Measurements from ENCODE around the gene DTNBP1.

Gene DTNBP1

DNA sequence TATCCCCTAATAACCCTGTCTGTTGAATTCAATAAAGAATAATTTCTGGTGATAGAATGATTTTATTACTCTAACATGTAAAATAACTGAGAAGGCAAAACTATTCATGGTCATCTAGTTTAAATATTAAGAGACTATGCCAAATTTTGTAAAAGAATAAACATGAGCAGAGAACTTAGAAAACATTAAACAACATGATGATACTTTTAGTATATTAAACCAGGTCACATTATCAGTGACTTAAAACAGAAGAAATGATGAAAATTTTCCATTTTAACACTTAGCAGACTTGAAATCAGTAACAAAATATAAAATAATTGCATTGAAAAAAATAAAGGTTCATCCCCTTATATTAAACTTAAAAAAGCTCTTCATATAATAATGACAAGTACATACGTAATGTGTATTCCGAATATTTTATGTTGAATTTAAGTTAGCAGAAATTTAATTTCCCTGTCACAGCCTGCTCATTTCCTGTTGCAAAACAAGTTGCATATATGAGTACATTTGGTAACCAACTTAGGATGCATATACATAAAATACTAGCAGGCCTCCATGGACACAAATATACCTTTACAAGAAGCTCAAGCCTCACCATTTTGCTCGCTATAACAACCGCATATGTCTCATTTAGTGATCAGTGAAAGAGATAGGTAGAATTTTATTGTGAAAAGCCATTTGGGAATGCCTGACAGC lies 40.6 kb downstream of the DTNBP1 start:
- no peak overlapping the region for H3K27ac ChIP-seq
- no peak for TF ChIP-seq ZFX (IDR thresholded peaks at IDR 0.05)
- TF ChIP-seq CTCF (conservative IDR thresholded peaks at IDR 0.05), result no peak

DNA sequence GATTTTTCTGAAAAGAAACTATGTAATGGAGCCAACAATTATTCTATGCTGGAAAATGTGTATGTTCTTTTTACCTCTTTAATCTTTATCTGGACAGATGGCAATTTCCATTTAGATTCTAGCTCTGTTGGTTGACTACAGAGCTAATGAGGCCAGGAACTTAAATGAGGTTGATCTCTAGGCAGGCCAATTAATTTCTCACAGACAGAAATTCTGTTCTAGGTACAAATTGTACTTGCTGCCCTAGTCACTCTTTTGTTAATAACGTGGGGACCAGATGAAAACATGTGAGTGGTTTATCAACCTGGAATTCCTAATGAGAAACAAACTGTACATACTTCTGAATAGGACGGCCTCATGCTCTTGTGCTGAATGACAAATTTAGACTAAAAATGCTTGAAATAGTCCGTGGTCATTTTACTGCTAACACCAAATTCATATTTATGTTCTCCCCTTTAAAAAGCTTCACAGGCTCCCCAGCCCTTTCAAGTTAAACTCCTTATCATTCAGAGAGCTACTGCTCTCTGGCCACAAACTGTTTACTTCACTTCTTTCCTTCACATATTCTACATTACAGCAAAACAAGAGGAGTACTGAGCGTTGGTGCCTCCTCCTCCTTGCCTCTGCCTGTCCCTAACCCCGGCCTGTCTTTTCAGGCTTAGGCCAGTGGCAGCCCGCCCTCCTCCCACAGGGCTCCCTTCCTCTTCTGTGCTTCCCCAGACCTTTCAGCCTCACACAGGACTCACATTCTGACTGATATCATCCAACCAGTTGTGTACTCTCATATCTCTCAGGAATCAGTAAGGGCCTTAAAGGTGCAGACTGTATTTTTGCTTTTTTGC lies 41.4 kb downstream of the DTNBP1 start:
- TF ChIP-seq CTCF (conservative IDR thresholded peaks at IDR 0.05), result no peak
- TF ChIP-seq ZFX (IDR thresholded peaks at IDR 0.05), result no peak
- H3K27ac ChIP-seq, result no peak overlapping the region

GRCh38 chr6:15620611-15621010 lies 42.2 kb downstream of the DTNBP1 start:
- TF ChIP-seq ZFX (IDR thresholded peaks at IDR 0.05) (no peak), CTCF (conservative IDR thresholded peaks at IDR 0.05) (no peak)
- no peak overlapping the region for H3K27ac ChIP-seq

- TF ChIP-seq CTCF (conservative IDR thresholded peaks at IDR 0.05) (no peak), ZFX (IDR thresholded peaks at IDR 0.05) (no peak)
- H3K27ac ChIP-seq, result no peak overlapping the region
These were observed 43.5 kb downstream of the DTNBP1 start for GRCh38 chr6:15619330-15619729.

GRCh38 chr6:15618685-15619084 lies 44.1 kb downstream of the DTNBP1 start:
- no peak overlapping the region for H3K27ac ChIP-seq
- TF ChIP-seq CTCF (conservative IDR thresholded peaks at IDR 0.05), result no peak
- TF ChIP-seq ZFX (IDR thresholded peaks at IDR 0.05), result no peak

DNA sequence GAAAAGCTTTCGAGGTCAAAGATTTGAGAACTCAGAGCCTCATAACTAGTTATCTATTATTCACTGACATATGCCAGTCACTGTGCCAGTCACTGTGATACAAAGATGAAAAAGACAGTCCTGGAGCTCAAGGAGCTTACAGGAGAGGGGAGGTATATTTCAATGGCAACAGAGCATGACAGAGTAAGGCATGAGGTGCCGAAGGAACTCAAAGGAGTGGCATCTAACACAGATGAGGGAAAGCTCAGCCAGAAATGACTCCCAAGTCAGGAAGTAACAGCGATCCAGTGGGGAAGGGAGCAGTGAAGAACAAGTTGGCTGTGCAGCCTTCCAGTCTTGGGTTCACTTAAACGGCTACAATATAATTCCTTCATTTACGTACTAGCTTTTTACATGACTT lies 46.6 kb downstream of the DTNBP1 start:
- TF ChIP-seq CTCF (conservative IDR thresholded peaks at IDR 0.05) (no peak), ZFX (IDR thresholded peaks at IDR 0.05) (no peak)
- no peak overlapping the region for H3K27ac ChIP-seq

GRCh38 chr6:15615802-15616201 lies 47.0 kb downstream of the DTNBP1 start:
- no peak overlapping the region for H3K27ac ChIP-seq
- TF ChIP-seq ZFX (IDR thresholded peaks at IDR 0.05) (no peak), CTCF (conservative IDR thresholded peaks at IDR 0.05) (no peak)
